ENCODE data around the gene CEP57. TPM values are rescaled to one million over a fixed set of nuclear protein-coding genes. Genes with fewer than 3 reads are reported as not detected.
"Not testable (repeated sequence)": the region's sequence is repeated elsewhere in the genome, so short reads cannot be mapped to it uniquely, and the experiment has no call there.

Gene CEP57
- total RNA-seq, 1 experiment from 2014 or later: 58.0 TPM

- not testable (repeated sequence) for H3K4me1 ChIP-seq (ENCODE audit: insufficient read depth, low read length); H2AFZ ChIP-seq (ENCODE audit: low read length); H2AK5ac ChIP-seq (ENCODE audit: insufficient read length, low read length); H3K79me1 ChIP-seq (ENCODE audit: insufficient read depth, low read depth, low read length, poor library complexity, severe bottlenecking); H3K23me2 ChIP-seq (ENCODE audit: insufficient read length, low read depth, low read length, poor library complexity, severe bottlenecking); H2BK20ac ChIP-seq (ENCODE audit: low read depth, low read length, poor library complexity, severe bottlenecking); H2BK12ac ChIP-seq (ENCODE audit: insufficient read length, low read depth, low read length); H4K5ac ChIP-seq (ENCODE audit: insufficient read length, low read depth, low read length); H3K4me3 Mint-ChIP-seq; H3K27ac ChIP-seq (ENCODE audit: insufficient read length, low read depth, low read length); H3K56ac ChIP-seq (ENCODE audit: insufficient read length, low read depth, low read length); H3K4ac ChIP-seq (ENCODE audit: low read depth, low read length); H4K91ac ChIP-seq (ENCODE audit: insufficient read length, low read depth, low read length); H2BK5ac ChIP-seq (ENCODE audit: insufficient read length, low read length); H2BK15ac ChIP-seq (ENCODE audit: low read depth, low read length); H3K14ac ChIP-seq (ENCODE audit: insufficient read depth, low read length); H3T11ph ChIP-seq (ENCODE audit: low read length); H3K27me3 Mint-ChIP-seq (ENCODE audit: low read depth); DNase-seq; H3K79me2 ChIP-seq (ENCODE audit: insufficient read depth, low read length); H3K9ac ChIP-seq (ENCODE audit: extremely low read depth, insufficient read length, low read length); H3K9me3 ChIP-seq (ENCODE audit: control insufficient read depth, low read depth, low read length); H3K27me3 ChIP-seq (ENCODE audit: insufficient read depth, low read length); H3K4me1 Mint-ChIP-seq; H2BK120ac ChIP-seq (ENCODE audit: low read depth, low read length, poor library complexity, severe bottlenecking); H4K20me1 ChIP-seq (ENCODE audit: control insufficient read depth, insufficient read depth, insufficient read length); H3K27ac Mint-ChIP-seq; H3K18ac ChIP-seq (ENCODE audit: insufficient read length, low read depth, low read length); H3K23ac ChIP-seq (ENCODE audit: insufficient read length, low read depth, low read length); H3K4me2 ChIP-seq (ENCODE audit: insufficient read depth, insufficient read length, low read length); H4K8ac ChIP-seq (replicated peaks; ENCODE audit: insufficient read length, low read depth, low read length)
- Mint-ChIP-seq H3K36me3 (ENCODE audit: insufficient read depth in 1 of 3, low read depth in 3 of 3) (peaks cover 25 to 68% (median 68%) of the 10 kb centered on the region in 3 experiments), H3K9me3 (peaks cover 16 to 30% of the 10 kb centered on the region in 2 experiments; a peak in 4 of 5 replicates)
- no CpG with 5 or more reads among the region's 4 CpGs for WGBS (ENCODE audit: extremely low coverage, insufficient read length, low lambda C conversion rate)
These were observed 20.8 kb downstream of the CEP57 start for GRCh38 chr11:95811052-95811451.

All from H9 (cell line).